Measurements from ENCODE around the gene C2orf72. TPM values are rescaled to one million over a fixed set of nuclear protein-coding genes. Genes with fewer than 3 reads are reported as not detected.

The C2orf72 gene
- total and polyA plus RNA-seq, 2 of the 13 experiments (the other 11 are each of a cell fraction or from before 2014, with no cell fraction given): 147 to 203 TPM

DNA sequence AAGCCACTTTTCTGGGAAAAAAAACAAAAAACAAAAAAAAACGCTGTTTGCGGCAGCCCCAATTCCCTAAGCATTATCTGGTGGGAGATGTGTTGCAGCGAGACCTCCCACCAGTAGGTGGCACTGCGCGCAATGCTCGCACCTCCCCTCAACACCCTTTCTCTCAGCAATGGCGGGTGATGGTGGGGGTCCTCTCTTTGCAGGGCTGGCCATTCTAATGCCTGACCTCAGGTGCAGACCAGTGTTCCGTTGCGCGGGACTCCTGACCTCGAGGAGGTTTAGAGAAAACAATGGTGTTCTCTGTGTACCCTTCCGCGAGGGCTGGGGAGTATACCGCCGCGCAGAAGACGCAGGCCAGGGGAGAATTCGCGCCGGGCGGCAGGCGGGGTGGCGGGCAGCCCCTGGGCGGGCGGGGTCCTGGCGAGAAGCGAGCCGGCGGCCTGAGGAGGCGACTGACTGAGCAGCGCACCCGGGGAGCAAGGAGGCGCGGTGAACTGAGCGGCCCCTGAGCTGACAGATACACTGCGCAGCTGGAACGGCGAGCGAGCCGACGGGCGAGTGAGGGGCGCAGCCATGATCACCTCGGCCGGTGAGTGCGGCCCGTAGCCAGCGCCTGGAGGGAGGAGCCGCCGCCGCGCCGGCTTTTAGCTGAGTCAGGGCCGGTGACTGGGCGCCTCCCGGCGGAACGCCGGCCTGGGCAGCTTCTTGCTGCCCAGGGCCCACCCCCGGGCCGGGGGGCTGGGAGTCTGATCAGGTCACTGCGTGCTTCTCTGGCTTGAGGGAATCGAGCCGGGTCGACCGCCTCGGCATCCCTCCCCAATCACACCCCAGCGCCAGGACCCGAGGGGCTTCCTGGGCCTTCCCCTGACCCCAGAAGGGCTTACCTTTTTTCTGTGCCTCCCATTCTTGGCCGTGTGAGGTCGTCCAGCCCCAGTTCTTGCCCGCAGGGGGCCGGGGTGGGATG lies 19.4 kb downstream of the C2orf72 start, which contains the start of gene PSMD1 (continued):
- TF ChIP-seq, protein P1, sequence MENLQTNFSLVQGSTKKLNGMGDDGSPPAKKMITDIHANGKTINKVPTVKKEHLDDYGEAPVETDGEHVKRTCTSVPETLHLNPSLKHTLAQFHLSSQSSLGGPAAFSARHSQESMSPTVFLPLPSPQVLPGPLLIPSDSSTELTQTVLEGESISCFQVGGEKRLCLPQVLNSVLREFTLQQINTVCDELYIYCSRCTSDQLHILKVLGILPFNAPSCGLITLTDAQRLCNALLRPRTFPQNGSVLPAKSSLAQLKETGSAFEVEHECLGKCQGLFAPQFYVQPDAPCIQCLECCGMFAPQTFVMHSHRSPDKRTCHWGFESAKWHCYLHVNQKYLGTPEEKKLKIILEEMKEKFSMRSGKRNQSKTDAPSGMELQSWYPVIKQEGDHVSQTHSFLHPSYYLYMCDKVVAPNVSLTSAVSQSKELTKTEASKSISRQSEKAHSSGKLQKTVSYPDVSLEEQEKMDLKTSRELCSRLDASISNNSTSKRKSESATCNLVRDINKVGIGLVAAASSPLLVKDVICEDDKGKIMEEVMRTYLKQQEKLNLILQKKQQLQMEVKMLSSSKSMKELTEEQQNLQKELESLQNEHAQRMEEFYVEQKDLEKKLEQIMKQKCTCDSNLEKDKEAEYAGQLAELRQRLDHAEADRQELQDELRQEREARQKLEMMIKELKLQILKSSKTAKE (CRISPR knock-in tag; IDR thresholded peaks at IDR 0.05; ENCODE audit: borderline replicate concordance): no peak
- TF ChIP-seq ZNF792 (CRISPR knock-in tag; IDR thresholded peaks at IDR 0.05) (peak; percentile 42), PPARG (CRISPR knock-in tag; conservative IDR thresholded peaks at IDR 0.05) (no peak), KLF15 (CRISPR knock-in tag; IDR thresholded peaks at IDR 0.05; ENCODE audit: borderline replicate concordance) (no peak), NFYB (CRISPR knock-in tag; IDR thresholded peaks at IDR 0.05) (no peak), KAT2B (IDR thresholded peaks at IDR 0.05; ENCODE audit: borderline replicate concordance, low read depth, low read length) (peak; percentile 6; the same call in 1 of the 2 replicates), SAP130 (CRISPR knock-in tag; IDR thresholded peaks at IDR 0.05; ENCODE audit: low read depth) (peak; percentile 90), ZEB1 (IDR thresholded peaks at IDR 0.05; ENCODE audit: insufficient replicate concordance, low read depth) (no peak), ADNP (CRISPR knock-in tag; IDR thresholded peaks at IDR 0.05) (no peak), TRIM24 (CRISPR knock-in tag; IDR thresholded peaks at IDR 0.05) (no peak), ZNF225 (CRISPR knock-in tag; IDR thresholded peaks at IDR 0.05) (no peak), SP2 (CRISPR knock-in tag; IDR thresholded peaks at IDR 0.05) (peak; percentile 9; the same call in 1 of the 2 replicates), ZNF10 (CRISPR knock-in tag; IDR thresholded peaks at IDR 0.05; ENCODE audit: borderline replicate concordance, low read depth) (no peak), RBFOX2 (IDR thresholded peaks at IDR 0.05; ENCODE audit: low read depth, low read length) (peak; percentile 94)
- TF ChIP-seq, protein P2, sequence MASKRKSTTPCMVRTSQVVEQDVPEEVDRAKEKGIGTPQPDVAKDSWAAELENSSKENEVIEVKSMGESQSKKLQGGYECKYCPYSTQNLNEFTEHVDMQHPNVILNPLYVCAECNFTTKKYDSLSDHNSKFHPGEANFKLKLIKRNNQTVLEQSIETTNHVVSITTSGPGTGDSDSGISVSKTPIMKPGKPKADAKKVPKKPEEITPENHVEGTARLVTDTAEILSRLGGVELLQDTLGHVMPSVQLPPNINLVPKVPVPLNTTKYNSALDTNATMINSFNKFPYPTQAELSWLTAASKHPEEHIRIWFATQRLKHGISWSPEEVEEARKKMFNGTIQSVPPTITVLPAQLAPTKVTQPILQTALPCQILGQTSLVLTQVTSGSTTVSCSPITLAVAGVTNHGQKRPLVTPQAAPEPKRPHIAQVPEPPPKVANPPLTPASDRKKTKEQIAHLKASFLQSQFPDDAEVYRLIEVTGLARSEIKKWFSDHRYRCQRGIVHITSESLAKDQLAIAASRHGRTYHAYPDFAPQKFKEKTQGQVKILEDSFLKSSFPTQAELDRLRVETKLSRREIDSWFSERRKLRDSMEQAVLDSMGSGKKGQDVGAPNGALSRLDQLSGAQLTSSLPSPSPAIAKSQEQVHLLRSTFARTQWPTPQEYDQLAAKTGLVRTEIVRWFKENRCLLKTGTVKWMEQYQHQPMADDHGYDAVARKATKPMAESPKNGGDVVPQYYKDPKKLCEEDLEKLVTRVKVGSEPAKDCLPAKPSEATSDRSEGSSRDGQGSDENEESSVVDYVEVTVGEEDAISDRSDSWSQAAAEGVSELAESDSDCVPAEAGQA (IDR thresholded peaks at IDR 0.05; ENCODE audit: low read depth): peak; percentile 82
- TF ChIP-seq, protein P2 (CRISPR knock-in tag; IDR thresholded peaks at IDR 0.05; ENCODE audit: borderline replicate concordance): 0 out of 2 replicates have a peak, but pooled peaks have one; percentile 29
- TF ChIP-seq, protein P3, sequence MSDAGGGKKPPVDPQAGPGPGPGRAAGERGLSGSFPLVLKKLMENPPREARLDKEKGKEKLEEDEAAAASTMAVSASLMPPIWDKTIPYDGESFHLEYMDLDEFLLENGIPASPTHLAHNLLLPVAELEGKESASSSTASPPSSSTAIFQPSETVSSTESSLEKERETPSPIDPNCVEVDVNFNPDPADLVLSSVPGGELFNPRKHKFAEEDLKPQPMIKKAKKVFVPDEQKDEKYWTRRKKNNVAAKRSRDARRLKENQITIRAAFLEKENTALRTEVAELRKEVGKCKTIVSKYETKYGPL (CRISPR knock-in tag; IDR thresholded peaks at IDR 0.05): no peak
- TF ChIP-seq, protein P4, sequence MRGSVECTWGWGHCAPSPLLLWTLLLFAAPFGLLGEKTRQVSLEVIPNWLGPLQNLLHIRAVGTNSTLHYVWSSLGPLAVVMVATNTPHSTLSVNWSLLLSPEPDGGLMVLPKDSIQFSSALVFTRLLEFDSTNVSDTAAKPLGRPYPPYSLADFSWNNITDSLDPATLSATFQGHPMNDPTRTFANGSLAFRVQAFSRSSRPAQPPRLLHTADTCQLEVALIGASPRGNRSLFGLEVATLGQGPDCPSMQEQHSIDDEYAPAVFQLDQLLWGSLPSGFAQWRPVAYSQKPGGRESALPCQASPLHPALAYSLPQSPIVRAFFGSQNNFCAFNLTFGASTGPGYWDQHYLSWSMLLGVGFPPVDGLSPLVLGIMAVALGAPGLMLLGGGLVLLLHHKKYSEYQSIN (CRISPR knock-in tag; IDR thresholded peaks at IDR 0.05; ENCODE audit: borderline replicate concordance): no peak
- TF ChIP-seq, protein P5, sequence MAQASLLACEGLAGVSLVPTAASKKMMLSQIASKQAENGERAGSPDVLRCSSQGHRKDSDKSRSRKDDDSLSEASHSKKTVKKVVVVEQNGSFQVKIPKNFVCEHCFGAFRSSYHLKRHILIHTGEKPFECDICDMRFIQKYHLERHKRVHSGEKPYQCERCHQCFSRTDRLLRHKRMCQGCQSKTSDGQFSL (CRISPR knock-in tag; IDR thresholded peaks at IDR 0.05): no peak

All from HepG2 (cell line).